HG02885 (cell line): ENCODE results near the gene MCF2L2.
"Not testable (repeated sequence)": the region's sequence is repeated elsewhere in the genome, so short reads cannot be mapped to it uniquely, and the experiment has no call there.

Experiments
- ATAC-seq: cut with Tn5 transposase; IDR thresholded peaks from one replicate; pipeline ENCODE4 v1.9.1; 2021; ENCODE audit warnings: mild to moderate bottlenecking; ENCODE audit not compliant: unreplicated experiment, poor library complexity

Gene MCF2L2

DNA sequence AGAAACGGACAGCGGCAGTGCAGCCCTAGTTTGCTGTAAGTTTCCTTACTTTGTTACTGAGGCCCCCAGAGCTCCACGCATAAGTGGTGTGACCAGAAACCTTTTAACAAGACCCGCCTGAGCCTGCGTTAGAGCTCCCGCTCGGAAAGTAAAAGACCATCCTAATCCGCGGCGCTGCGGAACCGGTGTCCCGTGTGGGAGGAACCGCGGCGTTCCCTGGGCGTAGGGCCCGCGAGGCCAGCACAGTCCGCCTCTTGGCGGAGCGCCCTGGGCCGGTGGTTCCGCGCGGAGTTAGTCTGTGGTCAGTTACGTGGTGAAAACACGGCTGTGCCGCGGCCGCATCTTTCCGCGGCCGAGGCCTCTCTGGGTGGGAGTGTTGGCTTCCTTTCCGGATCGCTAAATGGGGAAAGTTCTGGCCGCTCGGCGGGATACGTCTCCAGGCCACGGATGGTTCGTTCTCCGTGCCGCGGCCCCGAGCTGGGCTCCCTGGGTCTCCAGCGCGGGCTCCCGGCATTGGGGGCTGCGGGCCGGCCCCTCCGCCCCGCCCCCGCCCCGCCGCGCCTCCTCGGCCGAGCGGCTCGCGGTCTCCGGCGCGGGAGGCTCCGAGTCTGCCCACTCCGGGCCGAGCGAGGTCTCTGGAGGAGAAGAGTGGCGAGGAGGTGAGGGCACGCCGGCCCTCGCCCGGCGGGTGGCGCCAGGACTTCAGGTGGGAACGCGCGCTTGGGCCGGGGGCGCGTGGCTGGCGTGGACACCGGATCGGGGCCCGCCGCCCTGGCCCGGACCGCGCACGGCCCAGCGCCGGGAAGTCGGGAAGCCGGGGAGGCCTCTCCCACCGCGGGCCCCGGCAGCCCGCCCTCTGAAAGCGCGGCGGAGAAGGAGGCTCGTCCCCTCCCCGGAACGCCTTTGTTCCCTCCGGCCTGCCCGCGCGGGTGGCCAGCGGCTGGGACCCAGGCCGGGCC, 174.6 kb downstream of the MCF2L2 start:
- ATAC-seq = no peak

GRCh38 chr3:183252973-183253527, 175.4 kb downstream of the MCF2L2 start, which contains the start of gene B3GNT5:
Gene B3GNT5, plus strand, starts transcription at chr3:183253253. Its CDS starts 16,546 bp downstream, at chr3:183269799.
- ATAC-seq = no peak

- no peak for ATAC-seq
Observed at GRCh38 chr3:183252118-183252782, 176.2 kb downstream of the MCF2L2 start.

- no peak for ATAC-seq
Observed at GRCh38 chr3:183249006-183249718, 179.3 kb downstream of the MCF2L2 start.

DNA sequence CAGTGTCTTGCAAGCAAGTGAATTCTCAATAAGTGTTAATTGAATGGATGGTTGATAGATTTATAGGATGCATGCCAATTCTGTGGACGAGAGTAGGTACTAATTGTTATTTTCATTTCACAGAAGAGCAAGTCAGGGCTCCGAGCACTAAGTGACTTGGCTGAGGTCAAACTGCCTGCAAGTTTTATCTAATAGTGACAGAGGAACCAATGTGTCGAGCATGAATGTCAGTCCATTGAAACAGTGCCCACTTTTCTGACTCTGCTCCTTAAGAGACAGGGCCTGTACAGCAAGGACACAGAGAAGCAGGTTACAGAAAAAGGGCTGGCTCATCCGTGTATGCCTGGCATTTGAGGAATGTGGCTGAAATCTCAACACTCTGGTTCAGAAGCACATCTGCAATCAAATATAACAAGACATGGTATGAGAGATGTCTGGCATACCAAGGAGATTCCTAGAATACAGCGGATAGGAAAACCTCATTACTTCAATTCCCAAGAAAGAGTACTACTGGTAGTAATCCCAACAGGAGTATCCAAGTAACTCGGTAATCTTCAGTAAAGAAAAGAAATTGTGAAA, 181.3 kb downstream of the MCF2L2 start:
- ATAC-seq = no peak

DNA sequence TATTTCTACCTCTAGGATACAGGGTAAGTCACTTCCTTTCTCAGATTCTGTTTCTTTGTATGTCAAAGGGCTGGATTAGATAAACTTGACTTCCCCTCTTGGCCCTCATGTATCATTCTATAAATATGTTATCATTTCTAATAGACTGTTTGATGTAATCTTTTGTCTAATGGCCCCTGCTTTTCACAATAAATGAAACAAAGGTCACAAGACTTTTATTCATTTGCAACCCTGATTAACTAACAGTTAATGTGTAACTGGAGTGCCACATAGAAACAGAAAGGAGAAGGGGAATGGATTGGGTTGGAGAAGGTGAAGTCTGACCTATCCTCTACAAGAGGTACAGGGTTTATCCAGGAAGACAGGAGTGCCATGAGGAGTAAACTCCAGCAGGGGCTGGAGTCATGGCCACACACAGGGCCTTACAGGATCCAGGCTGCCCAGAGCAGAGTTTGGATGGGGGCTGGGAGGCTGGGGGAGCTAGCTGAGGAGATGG, 183.4 kb downstream of the MCF2L2 start:
- no peak for ATAC-seq

DNA sequence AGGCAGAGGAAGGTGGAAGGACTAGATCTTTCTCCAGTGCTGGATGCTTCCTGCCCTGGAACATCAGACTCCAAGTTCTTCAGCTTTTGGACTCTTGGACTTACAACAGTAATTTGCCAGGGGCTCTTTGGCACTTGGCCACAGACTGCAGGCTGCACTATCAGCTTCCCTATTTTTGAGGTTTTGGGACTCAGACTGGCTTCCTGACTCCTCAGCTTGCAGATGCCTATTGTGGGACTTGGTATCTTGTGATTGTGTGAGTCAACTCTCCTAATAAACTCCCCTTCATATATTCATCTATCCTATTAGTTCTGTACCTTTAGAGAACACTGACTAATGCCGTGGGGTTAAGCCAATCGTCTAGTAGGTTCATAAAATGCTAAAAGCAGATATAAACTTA, 184.2 kb downstream of the MCF2L2 start:
- ATAC-seq = no peak

GRCh38 chr3:183242431-183242830, 186.0 kb downstream of the MCF2L2 start:
- ATAC-seq = no peak

DNA sequence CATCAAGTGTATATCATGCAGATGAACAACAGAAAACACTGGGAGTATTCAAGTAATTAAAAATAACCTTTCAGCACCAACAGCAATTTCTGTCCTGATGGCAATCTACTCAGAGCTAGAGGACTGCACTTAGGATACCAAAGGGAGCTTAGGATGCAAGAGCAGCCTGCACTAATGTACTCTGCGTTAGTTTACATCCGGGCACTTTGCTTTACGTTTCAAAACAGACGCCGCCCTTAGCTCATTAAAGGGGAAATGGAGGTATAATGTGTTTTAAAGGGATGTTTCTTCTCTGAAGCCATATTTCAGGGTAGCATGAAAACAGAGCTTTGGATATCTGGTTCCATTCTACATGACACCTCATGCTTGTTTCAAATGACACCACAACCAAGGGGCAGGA, 189.4 kb downstream of the MCF2L2 start:
- ATAC-seq = no peak

DNA sequence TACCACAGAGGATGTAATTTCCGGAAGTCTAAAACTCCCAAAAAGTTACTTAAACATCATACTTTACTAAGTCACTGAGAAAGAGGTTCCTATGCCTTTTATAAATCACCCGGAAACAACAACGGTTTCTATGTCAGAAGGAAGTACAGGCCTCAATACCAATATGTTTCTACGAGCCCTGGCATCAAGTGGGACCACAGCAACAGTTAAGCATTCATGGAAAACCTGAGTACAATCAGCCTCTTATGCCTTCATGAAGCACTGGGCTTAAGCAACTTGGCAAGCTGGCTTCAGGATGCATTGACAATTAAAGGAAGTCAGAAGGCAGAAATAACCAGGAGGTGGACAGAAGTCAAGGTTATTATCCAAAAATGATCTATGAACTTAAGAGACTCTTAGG, 194.5 kb downstream of the MCF2L2 start:
- no peak for ATAC-seq

- ATAC-seq = no peak
Observed at GRCh38 chr3:183230826-183231225, 197.6 kb downstream of the MCF2L2 start.

GRCh38 chr3:183230251-183230650, 198.2 kb downstream of the MCF2L2 start:
- not testable (repeated sequence) for ATAC-seq

DNA sequence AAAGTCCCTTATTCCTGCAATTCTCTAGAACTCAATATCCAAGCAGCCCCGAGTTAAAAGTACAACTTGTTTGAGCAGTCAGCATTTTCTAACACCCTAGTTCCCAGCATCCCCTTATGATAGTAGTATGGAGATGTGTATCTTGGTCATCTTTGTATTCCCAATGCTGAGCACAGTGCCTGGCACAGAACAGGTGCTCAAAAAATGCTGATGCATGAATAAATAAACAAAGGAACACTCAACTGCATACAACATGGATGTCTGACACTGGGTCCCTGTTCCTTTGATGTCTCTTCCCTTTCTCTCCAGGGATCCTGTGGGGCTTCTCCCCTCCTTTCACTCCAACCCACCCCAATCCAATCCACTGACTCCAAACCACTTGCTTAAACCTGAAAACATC, 199.2 kb downstream of the MCF2L2 start:
- ATAC-seq = no peak

DNA sequence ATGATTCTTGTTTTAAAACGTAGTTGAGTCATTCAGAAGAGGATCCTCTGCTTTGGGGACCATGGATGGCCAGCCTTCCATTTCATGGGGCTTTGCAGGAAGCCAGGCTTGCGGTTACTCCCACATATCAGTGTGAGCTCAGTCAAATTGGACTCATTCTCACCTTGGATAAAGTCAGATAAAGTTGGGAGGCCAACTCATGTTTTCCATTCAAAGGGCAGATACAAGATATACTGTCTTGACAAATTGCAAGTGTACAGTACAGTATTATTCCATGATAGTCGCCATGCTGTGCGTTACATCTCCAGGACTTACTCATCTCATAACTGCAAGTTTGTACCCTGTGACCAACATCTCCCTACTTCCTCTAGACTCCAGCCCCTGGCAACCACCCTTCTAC, 200.8 kb downstream of the MCF2L2 start:
- no peak for ATAC-seq

DNA sequence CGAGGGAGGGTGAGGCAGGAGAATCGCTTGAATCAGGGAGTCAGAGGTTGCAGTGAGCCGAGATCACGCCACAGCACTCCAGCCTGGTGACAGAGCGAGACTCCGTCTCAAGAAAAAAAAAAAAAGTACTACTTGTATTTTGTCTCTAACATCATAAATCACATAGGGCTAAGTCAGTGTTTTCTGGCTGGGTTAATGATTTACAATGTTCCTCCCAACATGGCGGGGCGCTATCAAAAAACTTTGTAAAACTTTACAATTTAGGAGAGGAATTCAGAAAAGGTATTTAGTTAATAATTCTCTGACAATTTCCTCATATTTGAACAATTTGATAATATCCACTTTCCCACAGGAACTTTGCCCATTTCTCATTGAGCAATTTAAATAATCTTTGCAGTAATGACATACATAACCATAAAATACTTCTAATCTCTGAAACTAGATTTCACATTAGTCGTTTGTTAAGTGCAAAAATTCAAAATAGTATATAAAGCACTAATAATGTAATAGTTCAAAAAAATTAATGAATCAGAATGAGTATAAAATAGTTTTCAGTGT, 202.0 kb downstream of the MCF2L2 start:
- ATAC-seq = no peak

DNA sequence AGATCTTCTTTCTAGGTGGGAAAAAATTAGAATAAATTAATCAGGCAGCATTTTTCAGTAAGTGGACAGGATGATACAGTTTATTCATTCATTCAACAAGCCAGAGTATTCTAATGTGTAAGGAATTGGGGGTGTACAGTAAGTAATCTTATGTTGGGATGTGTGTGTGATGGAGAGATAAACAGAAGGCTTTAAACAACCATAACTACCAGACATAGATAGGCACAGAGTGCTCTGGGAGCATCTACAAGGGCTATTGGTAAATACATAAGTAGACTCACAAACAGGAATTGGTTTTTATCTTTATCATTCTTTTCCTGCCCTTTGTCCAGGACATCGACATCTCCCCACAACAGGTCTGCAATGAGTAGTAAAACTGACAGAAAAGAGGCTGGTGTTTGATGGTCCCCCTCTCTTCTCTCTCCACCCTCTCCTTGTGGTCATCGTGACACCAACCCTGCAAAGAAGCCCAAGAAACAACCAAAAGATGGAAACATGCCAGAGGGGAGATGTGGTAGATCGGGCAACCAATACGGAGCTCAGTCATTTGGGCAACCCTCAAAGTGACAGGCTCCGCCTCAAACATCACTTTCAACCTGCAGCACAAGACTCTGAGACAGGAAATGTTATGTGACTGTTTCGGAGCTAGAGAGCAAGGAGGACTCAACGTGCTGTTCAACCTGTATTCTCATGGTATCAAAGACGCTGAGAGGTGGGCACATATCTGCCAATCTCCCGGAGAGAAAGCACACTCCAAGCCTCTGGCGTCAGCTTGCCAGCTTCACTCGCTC, 204.0 kb downstream of the MCF2L2 start:
- no peak for ATAC-seq

GRCh38 chr3:183222631-183223235, 205.7 kb downstream of the MCF2L2 start:
- ATAC-seq = no peak

DNA sequence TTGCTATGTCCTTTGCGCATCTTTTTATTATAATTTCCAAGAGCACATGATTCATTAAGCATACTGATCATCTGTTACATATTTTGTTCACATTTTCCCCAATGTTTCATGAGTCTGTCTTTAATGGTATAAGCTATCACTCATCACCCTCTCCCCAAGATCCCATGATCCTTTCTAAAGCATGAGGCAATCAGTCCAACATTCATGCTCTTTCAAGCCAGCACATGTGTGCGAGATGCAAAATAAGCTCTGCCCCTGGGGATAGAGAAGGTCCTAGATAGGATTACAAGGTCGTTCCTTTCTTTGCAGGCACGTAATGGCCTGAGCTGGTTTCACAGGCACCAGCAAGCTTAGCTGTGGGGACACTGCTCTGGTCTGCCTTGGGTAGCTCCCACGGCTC, 207.6 kb downstream of the MCF2L2 start:
- ATAC-seq = no peak

- ATAC-seq = no peak
Observed at GRCh38 chr3:183218826-183219225, 209.6 kb downstream of the MCF2L2 start.
